NK-92 treated with Interleukin-12 subunit alpha and Interleukin-12 subunit beta, amount 100 ng/mL, for 24 hours (cell line): ENCODE measurements around the gene ST8SIA3.
"Not testable (repeated sequence)": the region's sequence is repeated elsewhere in the genome, so short reads cannot be mapped to it uniquely, and the experiment has no call there.

Source experiments
- DNase-seq: peaks from one replicate; lab custom pipeline; 2025; lab: John Stamatoyannopoulos, UW

ST8SIA3 gene

DNA sequence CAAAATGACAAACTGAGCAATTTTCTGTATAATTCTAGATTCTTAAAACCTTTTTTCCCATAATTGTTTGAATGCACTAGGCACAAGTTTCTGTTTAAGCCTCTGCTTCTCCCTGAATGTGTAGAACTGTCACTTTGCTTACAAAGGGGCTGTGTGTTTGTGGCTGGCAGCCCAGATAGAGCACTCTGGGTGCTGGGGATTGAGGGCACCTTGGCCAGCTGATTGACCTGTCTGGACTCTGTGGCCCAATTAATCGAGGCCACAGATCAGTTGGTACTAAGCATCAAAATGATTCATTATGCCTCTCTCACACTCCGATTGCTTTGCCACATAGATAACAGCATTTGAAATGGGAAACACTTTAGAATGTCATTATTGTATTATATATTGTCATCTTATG is 12.1 kb downstream of the ST8SIA3 start:
- no peak for DNase-seq

DNA sequence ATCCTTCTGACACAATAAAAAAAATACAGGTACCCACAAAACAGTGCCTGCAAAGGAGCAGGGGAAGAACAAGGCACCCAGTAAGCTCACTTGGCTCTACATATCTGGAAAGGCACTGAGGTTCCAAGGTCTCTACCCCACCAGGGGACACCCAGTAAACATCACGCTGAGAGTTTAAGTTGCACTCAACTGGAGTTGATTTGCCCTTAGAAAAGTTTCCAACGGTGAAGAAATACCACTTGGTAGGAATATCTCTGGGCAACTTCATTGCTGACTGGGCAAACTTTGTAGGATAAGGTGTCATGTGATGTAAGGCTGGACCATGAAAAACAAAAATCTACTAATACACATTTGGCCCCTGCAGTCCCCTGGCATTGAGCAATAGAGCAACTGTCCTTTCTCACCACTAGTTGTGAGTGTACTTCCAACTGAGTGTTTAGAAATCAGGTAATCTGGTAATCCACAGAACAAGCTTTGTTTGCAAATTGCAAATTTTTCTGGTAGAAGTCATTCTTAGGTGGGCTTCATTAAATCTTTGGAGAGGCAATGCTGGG is 14.2 kb downstream of the ST8SIA3 start:
- no peak for DNase-seq

DNA sequence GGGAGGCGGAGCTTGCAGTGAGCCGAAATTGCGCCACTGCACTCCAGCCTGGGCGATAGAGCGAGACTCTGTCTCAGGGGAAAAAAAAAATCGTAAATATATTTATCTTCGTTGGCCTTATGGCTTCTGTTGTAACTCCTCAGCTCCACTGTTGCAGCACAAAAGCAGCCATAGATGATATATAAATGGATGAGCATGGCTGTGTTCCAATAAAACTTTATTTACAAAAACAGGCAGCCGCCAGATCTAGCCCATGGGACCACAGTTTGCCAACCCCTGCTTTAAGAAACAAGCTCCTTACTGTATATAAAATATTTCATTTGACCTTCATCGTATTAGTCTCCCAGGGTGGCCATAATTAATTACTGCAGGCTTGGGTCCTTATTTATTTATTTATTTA is 20.1 kb downstream of the ST8SIA3 start:
- no peak for DNase-seq

DNA sequence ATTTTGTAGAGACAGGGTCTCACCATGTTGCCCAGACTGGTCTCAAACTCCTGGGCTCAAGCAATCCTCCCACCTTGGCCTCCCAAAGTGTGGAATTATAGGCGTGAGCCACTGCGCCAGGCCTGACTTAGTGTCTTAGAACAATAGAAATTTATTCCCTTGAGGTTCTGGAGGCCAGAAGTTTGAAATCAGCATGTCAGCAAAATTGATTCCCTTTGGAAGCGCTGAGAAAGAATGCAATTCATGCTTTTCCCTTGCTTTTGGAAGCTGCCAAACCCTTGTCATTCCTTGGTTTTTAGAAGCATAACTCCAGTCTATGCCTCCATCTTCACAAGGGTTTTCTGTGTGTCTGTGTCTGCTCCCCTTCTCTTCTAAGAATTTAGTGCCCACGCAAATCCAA is 20.7 kb downstream of the ST8SIA3 start:
- DNase-seq: no peak

DNA sequence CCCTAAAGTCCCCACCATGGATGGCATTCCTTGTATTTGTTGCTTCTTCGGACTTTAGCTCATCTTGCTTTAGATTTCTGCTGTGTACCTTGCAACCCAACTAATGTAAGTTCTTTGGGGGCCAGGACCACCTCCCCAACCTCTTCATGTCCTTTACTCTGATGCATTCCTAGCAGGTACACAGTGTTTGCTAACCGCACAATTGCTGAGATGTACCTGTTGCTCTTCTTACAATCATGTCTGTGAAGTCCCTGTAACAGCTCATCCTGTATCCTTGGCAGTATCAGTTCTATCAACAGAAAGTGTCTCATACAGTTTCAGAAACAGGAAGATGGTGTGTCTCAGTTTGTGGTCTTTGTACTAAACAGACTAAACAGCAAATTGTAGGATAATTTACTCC is 24.1 kb downstream of the ST8SIA3 start:
- DNase-seq: no peak

DNA sequence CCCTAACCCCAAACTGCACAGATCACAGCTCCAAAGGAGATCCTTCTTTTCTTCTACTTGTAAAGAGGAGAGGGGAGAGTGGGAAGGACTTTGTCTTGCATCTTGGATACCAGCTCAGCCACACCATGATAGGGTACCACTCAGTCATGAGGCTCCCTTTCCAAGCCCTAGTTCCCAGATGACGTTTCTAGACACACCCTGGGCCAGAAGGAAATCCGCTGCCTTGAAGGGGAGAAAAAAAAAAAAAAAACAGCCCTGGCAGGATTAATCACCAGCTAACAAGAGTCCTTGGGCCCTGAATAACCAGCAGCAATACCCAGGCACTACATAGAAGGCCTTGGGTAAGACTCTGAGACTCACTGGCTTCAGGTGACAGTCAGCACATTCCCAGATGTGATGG is 36.9 kb downstream of the ST8SIA3 start:
- no peak for DNase-seq

DNA sequence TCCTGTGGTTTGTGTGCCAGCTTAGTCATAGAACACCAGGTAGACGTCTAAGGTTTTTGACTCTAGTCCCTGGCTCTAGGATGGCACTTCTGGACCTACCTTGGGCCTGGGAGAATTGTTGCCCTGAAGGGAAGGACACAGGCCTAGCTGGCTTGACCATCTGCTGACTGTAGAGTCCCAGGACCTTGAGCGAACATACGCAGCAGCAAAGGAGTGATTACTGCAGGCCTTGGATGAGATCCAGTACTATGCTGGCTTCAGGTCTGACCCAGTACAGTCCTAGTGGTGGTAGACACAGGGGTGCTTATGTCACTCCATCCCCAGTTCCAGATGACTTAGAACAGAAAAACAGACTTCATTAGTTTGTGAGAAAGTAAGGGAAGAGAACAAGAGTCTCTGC is 37.7 kb downstream of the ST8SIA3 start:
- DNase-seq: no peak

DNA sequence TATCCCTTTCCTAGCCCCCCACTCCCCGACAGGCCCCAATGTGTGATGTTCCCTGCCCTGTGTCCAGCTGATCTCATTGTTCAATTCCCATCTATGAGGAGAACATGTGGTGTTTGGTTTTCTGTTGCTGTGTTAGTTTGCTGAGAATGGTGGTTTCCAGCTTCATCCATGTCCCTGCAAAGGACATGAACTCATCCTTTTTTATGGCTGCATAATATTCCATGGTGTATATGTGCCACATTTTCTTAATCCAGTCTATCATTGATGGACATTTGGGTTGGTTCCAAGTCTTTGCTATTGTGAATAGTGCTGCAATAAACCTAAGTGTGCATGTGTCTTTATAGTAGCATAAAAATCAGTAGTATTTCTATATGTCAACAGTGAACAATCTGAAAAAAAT is 42.4 kb downstream of the ST8SIA3 start:
- not testable (repeated sequence) for DNase-seq

DNA sequence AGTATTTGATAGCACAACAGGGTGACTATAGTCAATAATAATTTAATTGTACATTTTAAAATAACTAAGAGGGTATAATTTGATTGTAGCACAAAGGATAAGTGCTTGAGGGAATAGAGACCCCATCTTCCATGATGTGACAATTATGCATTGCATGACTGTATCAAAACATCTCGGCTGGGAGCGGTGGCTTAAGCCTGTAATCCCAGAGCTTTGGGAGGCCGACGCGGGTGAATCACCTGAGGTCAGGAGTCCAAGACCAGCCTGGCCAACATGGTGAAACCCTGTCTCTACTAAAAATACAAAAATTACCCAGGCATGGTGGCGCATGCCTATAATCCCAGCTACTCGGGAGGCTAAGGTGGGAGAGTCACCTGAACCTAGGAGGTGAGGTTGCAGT is 44.5 kb downstream of the ST8SIA3 start:
- not testable (repeated sequence) for DNase-seq

DNA sequence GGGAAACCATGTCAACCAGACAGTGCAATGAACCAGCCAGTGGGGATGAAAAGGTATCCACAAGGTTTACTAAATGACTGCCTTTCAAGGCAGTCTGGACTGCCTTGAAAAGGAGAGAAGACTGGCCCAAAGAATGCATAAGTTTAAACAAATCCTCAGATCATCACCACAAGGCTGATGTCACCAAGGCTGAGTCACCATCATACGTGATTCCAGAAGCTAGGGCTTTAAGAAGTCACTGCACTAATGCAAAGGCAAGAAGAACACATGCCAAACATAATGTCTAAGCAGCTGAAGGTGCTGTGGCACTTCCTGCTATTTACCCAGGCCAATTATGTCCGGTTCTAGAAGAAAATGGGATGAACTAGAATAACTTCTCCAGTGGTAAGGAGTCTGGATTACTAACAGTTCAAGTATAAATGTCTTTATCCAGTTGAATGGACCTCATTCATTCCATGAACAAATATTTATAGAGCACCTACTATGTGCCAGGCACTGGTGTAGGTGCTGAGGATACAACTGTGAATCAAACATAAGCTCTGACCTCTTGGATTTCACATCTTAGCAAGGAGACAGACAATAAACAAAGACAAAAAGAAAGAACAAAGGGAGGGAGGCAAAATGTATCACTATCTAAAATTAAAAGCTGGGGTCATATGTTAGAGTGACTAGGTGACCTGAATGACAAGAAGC is 45.2 kb downstream of the ST8SIA3 start:
- DNase-seq: no peak

DNA sequence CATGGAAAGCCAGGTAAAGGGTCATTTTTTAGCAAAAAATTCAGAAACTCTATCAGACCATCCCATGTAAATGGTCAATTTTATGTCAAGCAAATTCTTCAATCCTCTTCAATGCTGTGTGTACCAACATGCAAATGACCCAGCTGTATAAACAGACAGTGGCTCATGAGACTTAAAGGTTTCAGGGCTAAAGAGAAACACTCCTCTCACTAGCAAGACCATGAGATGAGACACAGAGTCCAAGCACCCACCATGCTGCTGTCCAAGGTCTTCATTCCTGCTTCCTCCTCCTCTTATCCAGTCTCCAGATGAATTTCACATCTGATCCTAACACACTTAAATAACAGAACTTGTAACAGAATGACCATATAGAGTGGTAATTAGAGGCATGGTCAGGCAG is 52.0 kb downstream of the ST8SIA3 start:
- DNase-seq: no peak

DNA sequence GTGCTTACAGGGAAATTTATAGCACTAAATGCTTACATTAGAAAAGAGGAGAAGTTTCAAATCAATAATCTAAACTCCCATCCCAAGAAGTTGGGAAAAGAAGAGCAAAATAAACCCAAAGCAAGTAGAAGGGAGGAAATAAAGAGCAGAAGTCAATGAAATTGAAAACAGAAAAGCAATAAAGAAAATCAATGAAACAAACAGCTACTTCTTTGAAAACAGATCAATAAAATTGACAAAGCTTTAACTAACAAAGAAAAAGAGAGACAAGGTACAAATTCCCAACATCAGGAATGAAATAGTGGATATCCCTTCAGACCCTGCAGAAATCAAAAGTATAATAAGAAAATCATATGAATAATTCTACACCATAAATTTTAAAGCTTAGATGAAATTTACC is 57.3 kb downstream of the ST8SIA3 start:
- no peak for DNase-seq

DNA sequence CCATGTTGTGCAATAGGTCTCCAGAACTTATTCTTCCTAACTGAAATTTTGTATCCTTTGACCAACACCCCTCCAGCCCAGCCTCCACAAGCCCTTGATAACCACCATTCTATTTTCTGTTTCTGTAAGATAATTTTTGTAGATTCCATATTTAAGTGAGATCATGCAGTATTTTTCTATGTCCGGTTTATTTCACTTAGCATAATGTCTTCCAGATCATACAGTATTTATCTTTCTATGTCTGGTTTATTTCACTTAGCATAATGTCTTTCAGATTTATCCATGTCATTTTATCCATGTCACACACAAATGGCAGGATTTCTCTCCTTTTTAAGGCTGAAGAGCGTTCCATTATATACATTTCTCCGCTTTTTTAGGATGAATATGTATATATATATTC is 58.4 kb downstream of the ST8SIA3 start:
- no peak for DNase-seq

DNA sequence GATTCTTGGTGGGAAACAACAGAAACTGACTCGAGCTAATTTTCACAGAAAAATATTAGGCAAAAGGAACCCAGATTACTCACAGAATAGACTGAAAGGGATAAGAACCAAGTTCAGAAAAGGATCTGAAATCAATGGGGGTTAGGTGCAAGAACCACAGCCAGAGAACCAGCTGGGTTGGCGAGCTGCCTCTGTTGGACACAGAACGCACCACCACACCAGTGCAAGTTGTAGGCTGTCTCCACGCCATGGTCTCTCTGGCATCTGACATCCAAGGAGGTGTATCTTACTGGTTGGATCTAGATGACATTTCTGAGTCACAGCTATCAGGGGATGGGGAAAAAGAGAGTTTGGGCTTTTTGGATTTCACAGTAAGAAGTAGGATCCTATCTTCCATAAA is 64.2 kb downstream of the ST8SIA3 start:
- DNase-seq: no peak
